Astrocyte (in vitro differentiated cells and primary cell): ENCODE data around the gene NR1D1. TPM values are rescaled to one million over a fixed set of nuclear protein-coding genes. Genes with fewer than 3 reads are reported as not detected.

Experiments
- DNase-seq: peaks from one replicate; pipeline ENCODE4 v3.0.0-alpha.2; 2010; ENCODE audit warnings: low read depth
- FAIRE-seq: peaks from 2 replicates; lab custom pipeline; 2011; peaks lifted over from hg19 to GRCh38; lab: Jason Lieb, UNC
- H2AFZ ChIP-seq: 2 replicates; pipeline ENCODE4 v1.6.0; 2012; ENCODE audit warnings: low read depth, low read length, inconsistent platforms
- H3K27ac ChIP-seq: 2 replicates; pipeline ENCODE4 v1.5.1; 2011; ENCODE audit warnings: low read depth, low read length, inconsistent platforms
- H3K27me3 ChIP-seq: 2 replicates; pipeline ENCODE4 v1.6.0; 2011; ENCODE audit warnings: low read length, inconsistent platforms; ENCODE audit not compliant: insufficient read depth
- H3K36me3 ChIP-seq: 2 replicates; pipeline ENCODE4 v1.5.1; 2011; ENCODE audit warnings: low read length, inconsistent platforms; ENCODE audit not compliant: insufficient read depth
- H3K4me1 ChIP-seq: 2 replicates; pipeline ENCODE4 v1.5.1; 2011; ENCODE audit warnings: low read length, inconsistent platforms; ENCODE audit not compliant: insufficient read depth
- H3K4me2 ChIP-seq: 2 replicates; pipeline ENCODE4 v1.6.0; 2012; ENCODE audit warnings: low read length, inconsistent platforms
- H3K4me3 ChIP-seq: 2 replicates; pipeline ENCODE4 v1.5.1; 2011; ENCODE audit warnings: low read depth, mild to moderate bottlenecking, low read length, inconsistent platforms; ENCODE audit not compliant: insufficient read depth
- H3K79me2 ChIP-seq: 2 replicates; pipeline ENCODE4 v1.6.0; 2012; ENCODE audit warnings: mild to moderate bottlenecking, low read length, inconsistent platforms; ENCODE audit not compliant: insufficient read depth
- H3K9ac ChIP-seq: 2 replicates; pipeline ENCODE4 v1.6.0; 2012; ENCODE audit warnings: mild to moderate bottlenecking, low read length, inconsistent platforms
- H3K9me3 ChIP-seq: 2 replicates; pipeline ENCODE4 v1.5.1; 2012; ENCODE audit warnings: low read depth, mild to moderate bottlenecking, low read length, inconsistent platforms; ENCODE audit not compliant: insufficient read depth
- H4K20me1 ChIP-seq: 2 replicates; pipeline ENCODE4 v1.6.0; 2012; ENCODE audit warnings: low read length, inconsistent platforms; ENCODE audit not compliant: insufficient read depth
- H3K27ac Mint-ChIP-seq: one replicate; pipeline ENCODE4 v1.8.0; 2021; ENCODE audit warnings: mild to moderate bottlenecking, mixed read lengths; ENCODE audit not compliant: unreplicated experiment
- H3K27me3 Mint-ChIP-seq: one replicate; pipeline ENCODE4 v1.8.0; 2021; ENCODE audit warnings: low read depth, mixed read lengths; ENCODE audit not compliant: unreplicated experiment
- H3K36me3 Mint-ChIP-seq: one replicate; pipeline ENCODE4 v1.8.0; 2021; ENCODE audit warnings: low read depth, mixed read lengths; ENCODE audit not compliant: unreplicated experiment
- H3K4me1 Mint-ChIP-seq: one replicate; pipeline ENCODE4 v1.8.0; 2021; ENCODE audit warnings: low read depth, mixed read lengths; ENCODE audit not compliant: unreplicated experiment
- H3K4me3 Mint-ChIP-seq: one replicate; pipeline ENCODE4 v1.8.0; 2021; ENCODE audit warnings: mild to moderate bottlenecking, moderate library complexity, mixed read lengths; ENCODE audit not compliant: unreplicated experiment
- H3K9me3 Mint-ChIP-seq: one replicate; pipeline ENCODE4 v1.8.0; 2021; ENCODE audit warnings: mild to moderate bottlenecking, mixed read lengths; ENCODE audit not compliant: unreplicated experiment
- CTCF ChIP-seq: IDR thresholded peaks from 2 replicates; pipeline ENCODE4 v1.5.1; 2011; ENCODE audit warnings: low read depth, mild to moderate bottlenecking, inconsistent platforms, low read length, moderate library complexity; ENCODE audit not compliant: insufficient read depth
- EZH2 ChIP-seq: IDR thresholded peaks from 2 replicates; pipeline ENCODE4 v1.6.1; 2012; ENCODE audit warnings: mild to moderate bottlenecking, low read length, inconsistent platforms; ENCODE audit not compliant: insufficient read depth
- total RNA-seq: library from RNA; stranded (reverse); gene quantifications from 2 replicates; pipeline ENCODE4 v1.2.1, GENCODE V29; 2021

Gene NR1D1
- total RNA-seq, 1 donor from 2014 or later = 8.7 TPM

GRCh38 chr17:40113110-40113906 lies 12.9 kb upstream of the NR1D1 start:
- H3K27me3 Mint-ChIP-seq = no peaks in the 10 kb centered on the region
- Histone ChIP-seq H4K20me1 (no peaks in the 10 kb centered on the region), H3K27me3 (no peaks in the 10 kb centered on the region), H2AFZ (peak overlapping the region; percentile 43), H3K27ac (peak overlapping the region; percentile 86), H3K4me1 (peaks cover 62% of the 10 kb centered on the region), H3K79me2 (no peaks in the 10 kb centered on the region), H3K4me3 (peak overlapping the region; percentile 45), H3K9me3 (no peaks in the 10 kb centered on the region), H3K9ac (peak overlapping the region; percentile 79), H3K36me3 (no peaks in the 10 kb centered on the region), H3K4me2 (peak overlapping the region; percentile 83)
- peaks cover 2% of the 10 kb centered on the region for H3K36me3 Mint-ChIP-seq
- DNase-seq (peak; percentile 88), FAIRE-seq (no peak)
- H3K4me1 Mint-ChIP-seq = peaks cover 51% of the 10 kb centered on the region
- peaks cover 1% of the 10 kb centered on the region for H3K9me3 Mint-ChIP-seq
- peak overlapping the region; percentile 71 for H3K4me3 Mint-ChIP-seq
- peak overlapping the region; percentile 98 for H3K27ac Mint-ChIP-seq
- TF ChIP-seq CTCF (peak; percentile 82), EZH2 (no peak)

GRCh38 chr17:40112718-40113109 lies 12.3 kb upstream of the NR1D1 start:
- Histone ChIP-seq H3K9ac (peak overlapping the region; percentile 41), H3K79me2 (no peaks in the 10 kb centered on the region), H3K4me2 (peak overlapping the region; percentile 83), H3K9me3 (no peaks in the 10 kb centered on the region), H3K27me3 (no peaks in the 10 kb centered on the region), H3K4me3 (no peak overlapping the region), H3K4me1 (peaks cover 68% of the 10 kb centered on the region), H4K20me1 (no peaks in the 10 kb centered on the region), H3K36me3 (no peaks in the 10 kb centered on the region), H3K27ac (peak overlapping the region; percentile 6), H2AFZ (no peak overlapping the region)
- peak overlapping the region; percentile 98 for H3K27ac Mint-ChIP-seq
- FAIRE-seq (no peak), DNase-seq (no peak)
- TF ChIP-seq CTCF (no peak), EZH2 (no peak)
- H3K27me3 Mint-ChIP-seq = no peaks in the 10 kb centered on the region
- H3K4me3 Mint-ChIP-seq = peak overlapping the region; percentile 71
- peaks cover 57% of the 10 kb centered on the region for H3K4me1 Mint-ChIP-seq
- H3K36me3 Mint-ChIP-seq = no peaks in the 10 kb centered on the region
- H3K9me3 Mint-ChIP-seq = no peaks in the 10 kb centered on the region

- H3K4me3 ChIP-seq = no peak overlapping the region
- H3K27ac Mint-ChIP-seq = peak overlapping the region; percentile 72
- H3K4me3 Mint-ChIP-seq = peak overlapping the region; percentile 60
- DNase-seq = no peak
- H3K9me3 Mint-ChIP-seq = no peaks in the 10 kb centered on the region
- TF ChIP-seq EZH2 (no peak), CTCF (no peak)
- no peak for FAIRE-seq
- H3K27ac ChIP-seq = no peak overlapping the region
- peak overlapping the region; percentile 83 for H3K4me2 ChIP-seq
- H3K36me3 ChIP-seq = no peaks in the 10 kb centered on the region
- H3K9me3 ChIP-seq = no peaks in the 10 kb centered on the region
- no peaks in the 10 kb centered on the region for H3K79me2 ChIP-seq
- H3K27me3 ChIP-seq = no peaks in the 10 kb centered on the region
- peaks cover 72% of the 10 kb centered on the region for H3K4me1 ChIP-seq
- H3K4me1 Mint-ChIP-seq = peaks cover 61% of the 10 kb centered on the region
- H4K20me1 ChIP-seq = no peaks in the 10 kb centered on the region
- H3K27me3 Mint-ChIP-seq = no peaks in the 10 kb centered on the region
- no peaks in the 10 kb centered on the region for H3K36me3 Mint-ChIP-seq
- peak overlapping the region; percentile 41 for H3K9ac ChIP-seq
- no peak overlapping the region for H2AFZ ChIP-seq
Observed at GRCh38 chr17:40112191-40112711, 11.9 kb upstream of the NR1D1 start.
